8988T (cell line): ENCODE data around the gene VIL1.

ENCODE experiments used
- DNase-seq: peaks from one replicate; pipeline ENCODE4 v3.0.0; 2011

Gene VIL1

DNA sequence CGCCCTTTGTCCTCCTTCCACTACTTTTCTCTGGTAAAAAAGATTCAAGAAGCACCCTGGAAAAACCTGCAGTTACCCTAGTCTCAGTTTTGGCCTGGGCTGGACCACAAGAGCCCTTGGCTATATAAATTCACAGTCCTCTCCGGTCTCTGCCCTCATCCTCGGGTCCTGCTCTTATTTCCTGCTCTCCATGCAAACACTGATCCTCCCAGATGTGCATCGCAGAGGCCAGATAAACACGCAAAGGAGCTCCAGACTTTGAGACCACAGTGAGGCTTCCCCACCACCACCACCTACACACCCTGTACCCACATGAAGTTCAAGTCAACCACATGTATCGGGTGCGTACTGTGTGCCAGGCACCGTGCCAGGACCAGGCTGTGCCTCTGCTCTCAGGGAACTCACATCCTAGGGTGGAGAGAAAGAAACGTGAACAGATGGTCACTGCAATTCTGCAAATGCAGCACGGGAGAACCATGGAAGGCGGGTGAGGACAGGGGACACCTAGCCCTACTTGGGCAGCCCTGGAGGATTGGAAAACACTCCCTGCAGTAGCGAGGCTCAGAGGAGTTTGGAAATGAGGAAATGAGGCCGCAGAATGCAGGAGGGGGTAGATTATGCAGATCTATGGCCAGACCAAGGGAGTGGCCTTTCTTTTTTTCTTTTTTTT lies 11.8 kb upstream of the VIL1 start:
- DNase-seq = no peak

DNA sequence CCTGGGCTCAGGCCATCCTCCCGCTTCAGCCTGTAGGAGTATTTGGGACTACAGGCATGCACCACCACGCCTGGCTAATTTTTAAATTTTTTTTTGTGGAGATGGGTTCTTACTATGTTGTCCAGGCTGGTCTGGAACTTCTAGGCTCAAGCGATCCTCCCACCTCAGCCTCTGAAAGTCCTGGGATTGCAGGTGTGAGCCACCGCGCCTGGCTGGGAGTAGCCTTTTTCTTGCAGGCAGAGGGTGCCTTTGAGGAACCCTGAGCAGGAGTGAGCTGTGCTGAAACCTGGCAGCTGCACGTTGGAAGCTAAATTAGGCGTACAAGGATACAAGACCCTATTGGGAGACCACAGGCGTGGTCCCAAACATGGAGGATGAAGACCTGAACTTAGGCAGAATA lies 11.2 kb upstream of the VIL1 start:
- no peak for DNase-seq

DNA sequence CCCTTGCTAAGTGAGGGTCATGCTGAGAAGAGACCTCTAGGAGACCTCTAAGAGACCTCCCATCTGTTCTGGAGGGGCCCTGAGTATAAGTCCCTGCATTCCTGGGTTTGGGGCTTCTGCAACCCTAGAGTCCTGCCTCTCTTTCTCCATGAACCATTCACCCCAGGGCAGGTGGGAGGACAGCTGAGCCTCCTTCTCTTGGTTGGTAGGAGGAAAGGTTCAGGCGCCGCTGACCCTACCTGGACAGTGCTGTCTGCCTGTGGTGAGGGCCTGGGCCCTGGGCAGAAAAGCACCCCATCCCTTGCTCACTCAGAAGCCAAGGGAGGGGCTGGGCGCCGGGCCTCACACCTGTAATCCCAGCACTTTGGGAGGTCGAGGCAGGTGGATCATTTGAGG lies 604 bp upstream of the VIL1 start:
- no peak for DNase-seq

DNA sequence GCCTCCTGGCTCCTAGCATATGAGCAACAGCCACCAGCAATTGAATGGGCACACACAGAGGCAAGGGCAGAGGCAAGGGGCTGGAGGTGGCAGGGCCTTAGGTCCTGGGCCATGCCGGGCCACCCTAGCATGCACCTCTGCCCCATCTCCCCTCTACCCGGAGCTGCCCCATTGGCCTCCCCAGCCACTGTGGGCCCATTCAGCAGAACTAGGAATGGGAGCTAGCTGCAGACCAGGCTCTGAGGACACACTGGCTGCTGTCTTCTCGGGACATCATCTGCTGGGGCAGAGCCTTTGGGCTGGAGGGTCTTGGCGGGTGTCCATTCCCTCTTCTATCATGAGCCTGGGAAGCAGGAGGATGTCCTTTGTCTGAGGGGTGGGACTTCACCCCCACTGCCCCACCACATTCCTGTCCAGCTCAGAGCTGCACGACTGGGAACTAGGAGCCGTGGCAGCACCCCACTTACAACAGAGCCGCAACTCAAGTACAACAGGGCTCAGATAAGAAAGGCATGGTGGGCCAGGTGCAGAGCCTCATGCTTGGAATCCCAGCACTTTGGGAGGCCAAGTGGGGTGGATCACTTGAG lies 800 bp downstream of the VIL1 start:
- no peak for DNase-seq

DNA sequence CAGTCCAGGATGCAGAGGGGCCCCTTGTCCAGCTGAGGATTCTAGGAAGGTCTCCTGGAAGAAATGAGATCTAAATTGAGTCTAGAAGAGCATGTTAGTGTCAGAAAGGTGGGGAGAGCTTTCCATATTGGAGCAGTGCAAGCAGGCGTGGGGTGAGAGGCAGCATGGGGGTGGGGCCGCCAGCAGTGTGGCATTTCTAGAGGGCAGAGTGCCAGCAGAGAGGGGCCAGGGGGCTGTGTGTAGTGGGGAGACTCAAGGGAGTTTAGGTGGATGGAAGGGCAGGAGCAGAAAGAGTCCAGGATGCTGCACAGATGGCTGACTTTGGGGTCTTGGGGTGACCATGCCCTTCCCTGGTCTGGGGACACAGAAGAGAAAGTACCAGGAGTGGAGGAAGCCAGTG lies 2.1 kb downstream of the VIL1 start:
- DNase-seq = no peak

DNA sequence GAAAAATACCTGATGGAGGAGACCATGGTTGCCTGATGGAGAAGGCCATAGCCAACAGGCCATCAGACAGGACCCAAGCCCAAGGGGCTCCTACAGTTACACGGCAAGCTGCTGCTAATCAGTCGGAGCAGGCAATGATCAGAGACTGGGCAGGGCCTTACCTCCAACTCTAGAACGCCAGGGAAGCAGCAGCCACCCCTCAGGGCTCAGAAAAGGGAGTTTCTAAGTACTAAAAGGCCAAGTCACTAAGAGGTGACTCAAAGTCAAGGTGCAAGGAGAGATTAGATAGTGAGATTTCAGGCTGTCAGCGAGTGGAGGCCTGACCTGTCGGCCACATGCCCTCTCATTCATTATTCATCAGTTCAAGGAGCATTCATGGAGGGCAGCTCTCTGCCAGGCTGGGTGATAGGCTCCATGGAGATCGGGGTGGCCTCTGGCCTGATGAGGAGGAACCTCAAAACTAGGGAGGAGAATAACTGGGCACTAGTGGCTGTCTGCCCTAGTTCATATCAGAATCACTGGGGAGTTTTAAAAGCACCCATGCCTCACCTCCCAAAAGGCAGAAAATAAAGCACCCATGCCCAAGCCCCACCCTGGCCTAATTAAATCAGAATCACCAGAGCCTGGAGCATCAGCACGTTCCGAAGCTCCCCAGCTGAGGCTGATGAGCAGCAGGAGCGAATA lies 3.6 kb downstream of the VIL1 start:
- DNase-seq = no peak

DNA sequence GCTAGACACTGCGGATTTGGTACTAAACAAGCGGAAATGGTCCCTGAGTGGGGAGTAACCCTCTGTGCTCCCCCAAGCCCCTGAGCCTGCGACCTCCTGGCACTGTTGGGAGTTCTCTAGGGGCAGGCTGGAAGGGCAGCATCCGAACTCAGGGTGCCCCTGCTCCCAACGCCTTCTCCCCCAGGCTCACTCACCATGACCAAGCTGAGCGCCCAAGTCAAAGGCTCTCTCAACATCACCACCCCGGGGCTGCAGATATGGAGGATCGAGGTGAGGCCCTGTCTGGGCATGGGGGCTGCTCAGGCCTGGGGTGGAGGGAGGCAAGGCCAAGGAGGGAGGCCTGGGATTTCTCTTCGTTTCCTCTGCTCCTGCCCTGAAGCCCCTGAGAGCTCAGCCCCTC lies 4.7 kb downstream of the VIL1 start:
- DNase-seq = no peak

DNA sequence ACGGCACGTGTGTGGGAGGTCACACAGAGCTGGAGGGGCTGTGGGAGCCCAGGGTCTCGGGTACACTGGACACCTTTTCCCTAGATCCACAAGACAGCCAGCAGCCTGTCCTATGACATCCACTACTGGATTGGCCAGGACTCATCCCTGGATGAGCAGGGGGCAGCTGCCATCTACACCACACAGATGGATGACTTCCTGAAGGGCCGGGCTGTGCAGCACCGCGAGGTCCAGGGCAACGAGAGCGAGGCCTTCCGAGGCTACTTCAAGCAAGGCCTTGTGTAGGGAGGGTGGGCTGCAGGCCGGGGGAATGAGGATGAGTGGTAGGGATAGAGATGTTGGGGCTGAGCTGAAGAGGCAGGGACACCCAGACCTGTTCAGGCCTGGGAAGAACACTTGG lies 6.6 kb downstream of the VIL1 start:
- DNase-seq = no peak

DNA sequence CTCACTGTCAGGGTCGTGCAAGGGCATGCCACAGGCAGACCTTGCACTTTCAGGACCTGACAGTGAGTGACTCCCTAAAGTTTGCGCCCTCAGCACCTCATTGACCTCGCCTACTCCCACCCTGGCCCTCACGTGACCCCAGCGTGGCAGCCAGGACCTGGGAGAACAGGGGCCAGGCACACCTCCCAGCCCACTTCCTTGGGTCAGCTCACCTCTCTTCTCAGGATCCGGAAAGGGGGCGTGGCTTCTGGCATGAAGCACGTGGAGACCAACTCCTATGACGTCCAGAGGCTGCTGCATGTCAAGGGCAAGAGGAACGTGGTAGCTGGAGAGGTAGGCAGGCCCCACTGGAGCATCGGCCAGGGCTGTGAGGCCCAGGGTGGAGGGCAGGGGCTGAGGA lies 8.8 kb downstream of the VIL1 start:
- DNase-seq = no peak

DNA sequence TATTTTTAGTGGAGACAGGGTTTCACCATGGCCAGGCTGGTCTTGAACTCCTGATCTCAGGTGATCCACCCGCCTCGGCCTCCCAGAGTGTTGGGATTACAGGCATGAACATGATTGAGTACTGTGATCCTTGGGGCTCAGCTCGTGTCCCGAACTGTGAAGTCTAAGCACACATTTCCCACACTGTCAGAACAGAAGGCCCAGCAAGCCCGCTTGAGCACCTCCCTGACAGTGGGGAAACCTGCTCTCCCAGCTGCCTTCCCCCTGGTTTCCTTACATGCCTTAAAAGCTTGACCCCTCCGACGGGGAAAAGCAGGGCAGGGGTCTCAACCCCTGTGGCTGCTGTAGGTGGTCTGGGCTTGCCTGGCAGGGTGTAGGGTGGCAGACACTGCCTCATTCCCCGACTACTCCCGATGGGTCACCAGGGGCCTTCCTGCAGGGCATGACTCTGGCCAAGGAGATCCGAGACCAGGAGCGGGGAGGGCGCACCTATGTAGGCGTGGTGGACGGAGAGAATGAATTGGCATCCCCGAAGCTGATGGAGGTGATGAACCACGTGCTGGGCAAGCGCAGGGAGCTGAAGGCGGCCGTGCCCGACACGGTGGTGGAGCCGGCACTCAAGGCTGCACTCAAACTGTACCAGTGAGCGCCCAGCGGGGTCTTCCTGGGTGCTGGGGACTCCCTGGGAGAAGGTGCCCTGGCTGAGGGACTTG lies 10.1 kb downstream of the VIL1 start:
- no peak for DNase-seq

DNA sequence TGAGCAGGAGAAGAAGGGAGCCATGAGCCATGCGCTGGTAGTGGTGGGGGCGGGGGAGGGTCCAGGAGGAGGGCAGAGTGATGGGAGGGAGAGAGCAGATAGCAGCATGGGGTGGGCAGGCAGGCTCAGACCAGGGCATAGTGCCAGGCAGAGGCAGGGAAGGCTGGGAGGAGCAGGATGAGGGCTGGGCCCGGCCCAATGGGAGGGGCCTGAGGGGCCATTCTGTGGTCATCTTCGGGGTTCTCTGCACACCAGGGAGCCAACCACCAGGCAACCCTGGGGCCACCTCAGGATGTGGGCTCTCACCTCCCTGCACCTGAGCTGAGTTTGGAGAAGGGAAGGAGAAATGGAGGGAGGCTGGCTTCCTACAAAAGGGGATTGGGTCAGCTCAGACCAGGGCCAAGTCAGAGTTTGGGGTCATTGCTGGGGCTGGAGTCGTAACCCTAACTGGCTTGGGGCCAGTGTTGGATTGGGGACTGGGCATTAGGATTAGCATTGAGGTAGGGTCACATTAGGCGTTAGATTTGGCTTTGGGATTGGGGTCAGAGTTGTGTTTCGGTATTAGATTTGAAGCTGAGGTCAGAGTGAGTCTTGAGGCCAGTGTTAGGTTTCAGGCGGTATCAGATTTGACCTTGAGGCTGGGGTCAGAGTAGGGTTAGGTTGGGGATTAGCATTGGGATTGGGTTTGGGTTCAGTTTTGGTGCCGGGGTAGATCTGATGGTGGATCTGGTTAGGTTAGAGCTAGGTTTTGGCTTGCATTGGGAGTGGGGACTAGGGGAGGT lies 11.2 kb downstream of the VIL1 start:
- no peak for DNase-seq

DNA sequence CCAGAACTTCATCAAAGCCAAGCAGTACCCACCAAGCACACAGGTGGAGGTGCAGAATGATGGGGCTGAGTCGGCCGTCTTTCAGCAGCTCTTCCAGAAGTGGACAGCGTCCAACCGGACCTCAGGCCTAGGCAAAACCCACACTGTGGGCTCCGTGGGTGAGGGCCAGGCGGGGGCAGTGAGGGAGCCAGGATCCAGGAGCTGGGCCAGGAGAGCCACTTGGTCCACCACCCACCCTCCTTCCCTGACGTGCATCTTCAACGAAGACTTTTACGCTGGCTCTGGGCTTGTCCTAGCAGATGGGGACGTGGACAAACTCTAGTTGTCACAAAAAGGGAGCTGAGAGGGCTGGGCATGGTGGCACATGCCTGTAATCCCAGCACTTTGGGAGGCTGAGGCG lies 11.8 kb downstream of the VIL1 start:
- no peak for DNase-seq

DNA sequence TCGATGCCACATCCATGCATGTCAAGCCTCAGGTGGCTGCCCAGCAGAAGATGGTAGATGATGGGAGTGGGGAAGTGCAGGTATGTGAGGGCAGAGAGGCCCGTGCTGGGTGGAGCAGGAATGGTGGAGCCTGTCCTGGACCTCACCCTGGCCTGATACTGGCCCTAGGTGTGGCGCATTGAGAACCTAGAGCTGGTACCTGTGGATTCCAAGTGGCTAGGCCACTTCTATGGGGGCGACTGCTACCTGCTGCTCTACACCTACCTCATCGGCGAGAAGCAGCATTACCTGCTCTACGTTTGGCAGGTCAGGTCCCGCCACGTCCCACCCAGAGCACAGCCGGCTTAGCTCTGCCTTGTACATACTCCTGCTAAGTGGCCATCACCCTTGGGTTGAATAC lies 13.0 kb downstream of the VIL1 start:
- no peak for DNase-seq

DNA sequence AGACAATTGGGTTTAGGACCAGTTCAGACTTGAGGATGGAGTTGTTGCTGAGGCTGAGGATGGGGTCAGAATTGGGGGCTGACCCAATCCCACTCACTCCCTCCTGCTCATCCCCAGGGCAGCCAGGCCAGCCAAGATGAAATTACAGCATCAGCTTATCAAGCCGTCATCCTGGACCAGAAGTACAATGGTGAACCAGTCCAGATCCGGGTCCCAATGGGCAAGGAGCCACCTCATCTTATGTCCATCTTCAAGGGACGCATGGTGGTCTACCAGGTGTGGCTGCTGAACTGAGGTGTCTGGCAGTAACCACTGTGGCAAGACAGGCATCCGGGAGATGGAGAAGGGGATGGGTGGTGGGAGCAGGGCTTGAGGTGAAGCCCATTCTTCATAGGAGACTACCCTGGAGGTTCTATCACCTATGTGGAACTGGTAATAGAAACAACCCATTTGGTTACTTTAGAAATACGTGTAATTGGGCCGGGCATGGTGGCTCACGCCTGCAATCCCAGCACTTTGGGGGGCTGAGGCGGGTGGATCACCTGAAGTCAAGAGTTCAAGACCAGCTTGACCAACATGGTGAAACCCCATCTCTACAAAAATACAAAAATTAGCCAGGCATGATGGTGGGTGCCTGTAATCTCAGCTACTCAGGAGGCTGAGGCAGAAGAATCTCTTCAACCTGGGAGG lies 13.9 kb downstream of the VIL1 start:
- no peak for DNase-seq

DNA sequence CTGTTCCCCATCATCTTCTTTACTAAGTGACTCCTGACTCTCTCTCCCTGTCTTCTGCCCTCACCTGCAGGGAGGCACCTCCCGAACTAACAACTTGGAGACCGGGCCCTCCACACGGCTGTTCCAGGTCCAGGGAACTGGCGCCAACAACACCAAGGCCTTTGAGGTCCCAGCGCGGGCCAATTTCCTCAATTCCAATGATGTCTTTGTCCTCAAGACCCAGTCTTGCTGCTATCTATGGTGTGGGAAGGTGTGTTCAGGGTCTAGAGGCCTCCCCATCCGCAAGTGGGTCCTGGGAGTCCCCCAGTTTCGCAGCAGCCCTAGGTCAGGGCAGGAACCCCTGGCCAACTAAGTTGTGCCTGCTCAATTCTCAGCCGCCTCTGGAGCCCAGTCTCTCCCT lies 15.5 kb downstream of the VIL1 start:
- DNase-seq = no peak

DNA sequence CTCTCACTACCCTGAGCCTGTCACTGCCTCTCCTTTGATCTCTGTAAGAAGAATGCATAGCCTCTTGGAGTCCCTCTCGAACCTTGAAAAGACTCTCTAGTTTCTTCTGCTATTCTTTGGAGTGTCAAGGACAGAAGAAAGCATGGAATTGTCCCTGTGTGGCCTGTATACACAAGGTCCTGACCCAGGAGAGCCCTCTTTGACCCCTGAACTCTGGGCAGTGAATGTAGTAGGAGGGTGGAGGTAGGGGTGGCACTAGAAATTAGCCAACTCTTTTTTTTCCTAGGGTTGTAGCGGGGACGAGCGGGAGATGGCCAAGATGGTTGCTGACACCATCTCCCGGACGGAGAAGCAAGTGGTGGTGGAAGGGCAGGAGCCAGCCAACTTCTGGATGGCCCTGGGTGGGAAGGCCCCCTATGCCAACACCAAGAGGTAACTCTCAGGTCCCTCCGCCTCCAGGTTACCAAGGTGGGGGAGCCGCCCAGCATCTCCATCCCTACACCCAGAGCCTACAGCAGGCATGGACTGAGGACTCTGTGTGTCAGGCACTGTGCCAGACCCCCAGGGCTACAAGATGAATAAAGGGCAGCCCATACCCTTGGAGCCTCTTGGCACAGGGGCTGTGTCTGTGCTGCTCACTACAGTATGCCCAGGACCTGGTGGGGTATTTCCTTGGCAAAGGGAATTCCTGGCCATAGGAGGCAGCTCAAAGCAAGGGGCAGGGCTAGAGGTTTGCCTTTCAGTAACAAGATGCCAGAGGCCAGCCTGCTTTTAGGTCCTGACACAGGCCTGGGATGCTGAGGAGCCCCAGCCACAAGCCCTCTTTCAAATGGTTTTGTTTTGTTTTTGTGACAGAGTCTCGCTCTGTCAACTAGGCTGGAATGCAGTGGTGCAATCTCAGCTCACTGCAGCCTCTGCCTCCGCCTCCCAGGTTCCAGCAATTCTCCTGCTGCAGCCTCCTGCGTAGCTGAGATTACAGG lies 16.4 kb downstream of the VIL1 start:
- DNase-seq = no peak

DNA sequence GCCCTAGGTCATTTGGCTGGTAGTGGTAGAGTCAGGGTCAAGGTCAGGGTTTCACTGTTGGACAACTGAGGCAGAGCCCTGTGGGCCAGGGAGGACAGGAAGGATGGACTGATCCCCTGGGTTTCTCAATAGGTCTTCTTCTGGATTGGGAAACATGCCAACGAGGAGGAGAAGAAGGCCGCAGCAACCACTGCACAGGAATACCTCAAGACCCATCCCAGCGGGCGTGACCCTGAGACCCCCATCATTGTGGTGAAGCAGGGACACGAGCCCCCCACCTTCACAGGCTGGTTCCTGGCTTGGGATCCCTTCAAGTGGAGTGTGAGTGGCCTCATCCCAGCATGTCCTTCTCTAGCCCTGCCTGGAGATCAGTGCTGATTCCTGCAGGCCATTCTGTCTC lies 18.1 kb downstream of the VIL1 start:
- DNase-seq = no peak

DNA sequence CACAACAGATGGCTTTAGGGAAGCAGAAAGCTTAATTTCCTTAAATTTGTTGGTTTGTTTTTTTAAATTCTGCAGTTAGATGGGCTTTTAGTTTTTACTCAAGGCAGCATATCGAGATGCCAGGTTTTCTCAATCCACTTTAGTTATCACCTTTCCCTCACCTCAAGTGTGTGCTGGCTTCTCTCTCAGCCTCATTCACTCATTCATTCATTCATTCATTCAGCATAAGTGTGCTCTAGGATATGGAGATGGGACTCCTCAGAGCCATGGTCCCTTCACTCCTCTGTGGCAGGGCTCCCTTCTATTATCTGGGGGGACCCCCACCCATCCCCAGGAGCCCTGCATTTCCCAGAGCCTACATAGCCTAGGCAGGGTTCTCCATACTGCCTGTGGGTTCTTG lies 19.0 kb downstream of the VIL1 start:
- no peak for DNase-seq

DNA sequence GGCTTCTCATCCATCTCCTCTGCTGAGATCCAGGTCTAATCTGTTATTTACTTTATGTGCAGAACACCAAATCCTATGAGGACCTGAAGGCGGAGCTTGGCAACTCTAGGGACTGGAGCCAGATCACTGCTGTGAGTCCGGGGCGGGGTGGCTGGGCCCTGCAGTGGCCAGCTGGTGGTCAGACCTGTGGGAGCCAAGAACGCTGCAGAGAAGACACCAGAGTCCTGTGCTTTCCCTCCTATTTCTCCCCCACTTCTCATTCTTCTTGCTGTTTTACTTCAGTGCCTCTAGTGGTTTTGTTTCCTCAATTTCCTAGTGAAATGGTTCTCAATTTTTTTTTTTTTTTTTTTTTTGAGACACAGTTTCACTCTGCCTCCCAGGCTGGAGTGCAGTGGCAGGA lies 19.7 kb downstream of the VIL1 start:
- DNase-seq = no peak

DNA sequence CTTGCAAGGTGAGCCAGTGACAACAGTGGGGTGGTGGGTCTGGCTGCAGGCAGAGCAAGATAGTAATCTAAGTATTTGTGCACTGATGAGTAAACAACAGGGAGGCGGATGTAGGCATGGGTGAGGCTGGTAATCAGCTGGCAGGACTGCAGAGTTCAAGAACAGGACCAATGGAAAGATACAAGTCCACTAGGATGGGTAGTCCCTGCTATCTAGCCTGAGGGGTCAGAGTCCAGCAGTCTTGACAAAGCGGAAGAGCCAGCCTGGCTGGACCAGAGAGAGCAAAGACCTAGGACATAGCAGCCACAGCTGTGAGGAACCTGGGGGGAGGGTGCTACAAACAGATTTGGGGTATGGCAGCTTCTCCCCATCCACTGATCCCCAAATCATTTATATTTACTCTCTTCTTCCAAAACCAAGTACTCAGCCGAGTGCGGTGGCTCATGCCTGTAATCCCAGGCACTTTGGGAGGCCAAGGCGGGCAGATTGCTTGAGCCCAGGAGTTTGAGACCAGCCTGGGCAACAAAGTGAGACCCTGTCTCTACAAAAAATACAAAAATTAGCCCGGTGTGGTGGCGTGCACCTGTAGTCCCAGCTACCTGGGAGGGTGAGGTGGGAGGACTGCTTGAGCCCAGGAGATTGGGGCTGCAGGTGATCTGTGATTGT lies 25.9 kb downstream of the VIL1 start:
- DNase-seq = no peak

DNA sequence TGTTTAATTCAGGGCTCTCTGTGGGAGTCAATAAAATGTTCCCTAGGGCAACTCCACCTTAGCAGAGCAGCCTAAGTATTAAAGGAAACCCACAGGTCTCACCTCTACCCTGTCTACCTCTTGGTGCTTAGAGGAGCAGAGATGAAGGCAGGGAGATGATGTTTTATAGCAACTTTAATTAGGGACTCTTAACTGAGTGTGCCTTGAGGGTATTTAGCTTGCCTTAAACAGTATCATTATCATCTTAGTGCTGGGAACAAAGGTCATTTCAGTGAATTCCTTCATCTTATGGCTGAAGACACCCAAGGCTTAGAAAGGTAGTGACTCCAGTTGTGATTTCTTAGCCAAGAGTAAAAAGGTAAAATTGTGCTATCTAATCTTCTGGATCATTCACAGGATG lies 26.7 kb downstream of the VIL1 start:
- no peak for DNase-seq
